Measurements from ENCODE around the gene TMEM132D. TPM values are rescaled to one million over a fixed set of nuclear protein-coding genes. Genes with fewer than 3 reads are reported as not detected.

TMEM132D gene
- total and polyA plus RNA-seq, 4 experiments from 2014 or later = not detected

- Mint-ChIP-seq H3K36me3 (no peaks in the 10 kb centered on the region), H3K27ac (no peak overlapping the region), H3K4me3 (no peak overlapping the region), H3K9me3 (peaks cover 0 to 7% (median under 1%) of the 10 kb centered on the region in 8 donors), H3K4me1 (no peaks in the 10 kb centered on the region), H3K27me3 (peaks cover 0 to 1% of the 10 kb centered on the region in 2 donors)
- H3K27ac ChIP-seq (ENCODE audit: low read depth, low read length) = no peak overlapping the region
- H3K4me1 ChIP-seq (ENCODE audit: insufficient read depth, low read length) = no peaks in the 10 kb centered on the region
- intact Hi-C loops (cut with micrococcal nuclease) = no loop called here
- H3K36me3 ChIP-seq (ENCODE audit: insufficient read depth, low read length) = no peaks in the 10 kb centered on the region
- no peak overlapping the region for H3K4me3 ChIP-seq (ENCODE audit: low read length in 2 of 2)
- H3K27me3 ChIP-seq (ENCODE audit: insufficient read depth, low read length) = no peaks in the 10 kb centered on the region
- ChIA-PET POLR2A (ENCODE audit: partially characterized antibody) (no interaction called here), CTCF (ENCODE audit: partially characterized antibody) (no interaction called here)
- no peaks in the 10 kb centered on the region for H3K9me3 ChIP-seq (ENCODE audit: control insufficient read depth in 1 of 2, low read length in 2 of 2)
- DNase-seq = no peak
These were observed 758.4 kb downstream of the TMEM132D start for GRCh38 chr12:129145381-129145780.

DNA sequence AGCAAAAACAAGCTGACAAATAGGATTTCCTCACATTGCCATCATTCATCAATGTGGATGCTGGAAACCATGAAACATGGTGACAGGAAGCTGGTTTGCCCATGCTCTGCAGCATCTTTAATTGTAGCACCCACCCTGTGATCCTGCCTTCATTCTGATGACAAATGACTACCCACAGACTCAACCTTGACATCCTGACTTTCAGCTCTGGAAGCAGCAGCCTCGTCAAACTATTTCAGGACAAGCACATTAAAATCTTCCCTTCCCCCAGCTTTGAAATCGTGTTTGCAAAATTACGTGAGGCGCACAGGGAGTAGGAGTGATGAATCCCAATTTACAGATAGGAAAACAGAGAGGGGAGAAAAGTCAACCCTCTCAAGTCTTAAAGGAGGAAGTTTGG lies 765.0 kb downstream of the TMEM132D start:
- ChIA-PET POLR2A (ENCODE audit: partially characterized antibody) (no interaction called here), CTCF (ENCODE audit: partially characterized antibody) (no interaction called here)
- Mint-ChIP-seq H3K4me1 (no peaks in the 10 kb centered on the region), H3K27ac (no peak overlapping the region), H3K9me3 (peaks cover 0 to 6% (median 0%) of the 10 kb centered on the region in 8 donors), H3K27me3 (no peaks in the 10 kb centered on the region), H3K4me3 (no peak overlapping the region), H3K36me3 (no peaks in the 10 kb centered on the region)
- Histone ChIP-seq H3K9me3 (ENCODE audit: control insufficient read depth in 1 of 2, low read length in 2 of 2) (no peaks in the 10 kb centered on the region), H3K27ac (ENCODE audit: low read depth, low read length) (no peak overlapping the region), H3K4me3 (ENCODE audit: low read length in 2 of 2) (no peak overlapping the region), H3K4me1 (ENCODE audit: insufficient read depth, low read length) (no peaks in the 10 kb centered on the region), H3K36me3 (ENCODE audit: insufficient read depth, low read length) (no peaks in the 10 kb centered on the region), H3K27me3 (ENCODE audit: insufficient read depth, low read length) (no peaks in the 10 kb centered on the region)
- DNase-seq = no peak
- intact Hi-C loops (cut with micrococcal nuclease) = no loop called here

DNA sequence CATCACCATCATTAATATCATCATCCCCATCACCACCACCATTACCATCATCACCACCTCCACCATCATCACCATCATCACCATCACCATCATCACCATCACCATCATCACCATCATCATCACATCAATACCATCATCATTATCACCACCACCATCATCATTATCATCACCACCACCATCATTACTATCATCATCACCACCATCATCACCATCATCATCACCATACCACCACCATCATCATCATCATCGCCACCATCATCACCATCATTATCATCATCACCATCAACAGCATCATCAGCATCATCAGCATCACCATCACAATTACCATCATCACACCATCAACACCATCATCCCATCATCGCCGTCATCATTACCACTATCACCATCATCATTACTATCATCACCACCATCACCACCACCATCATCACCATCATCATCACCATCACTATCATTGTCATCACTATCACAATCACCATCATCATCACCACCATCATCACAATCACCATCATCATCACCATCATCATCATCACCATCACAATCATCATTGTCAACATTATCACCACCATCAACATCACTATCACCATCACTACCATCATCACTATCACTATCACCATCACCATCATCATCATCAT lies 767.0 kb downstream of the TMEM132D start:
- Mint-ChIP-seq H3K4me1 (no peaks in the 10 kb centered on the region), H3K9me3 (peaks cover 0 to 7% (median 0%) of the 10 kb centered on the region in 8 donors), H3K27ac (no peak overlapping the region), H3K36me3 (no peaks in the 10 kb centered on the region), H3K4me3 (no peak overlapping the region), H3K27me3 (no peaks in the 10 kb centered on the region)
- POLR2A ChIA-PET (ENCODE audit: partially characterized antibody) = no interaction called here
- no peaks in the 10 kb centered on the region for H3K27me3 ChIP-seq (ENCODE audit: insufficient read depth, low read length)
- H3K4me3 ChIP-seq (ENCODE audit: low read length in 2 of 2) = no peak overlapping the region
- H3K9me3 ChIP-seq (ENCODE audit: control insufficient read depth in 1 of 2, low read length in 2 of 2) = no peaks in the 10 kb centered on the region
- H3K36me3 ChIP-seq (ENCODE audit: insufficient read depth, low read length) = no peaks in the 10 kb centered on the region
- H3K4me1 ChIP-seq (ENCODE audit: insufficient read depth, low read length) = no peaks in the 10 kb centered on the region
- no peak overlapping the region for H3K27ac ChIP-seq (ENCODE audit: low read depth, low read length)
- DNase-seq = no peak
- intact Hi-C loops (cut with micrococcal nuclease) = no loop called here
- CTCF ChIA-PET (ENCODE audit: partially characterized antibody) = no interaction called here

DNA sequence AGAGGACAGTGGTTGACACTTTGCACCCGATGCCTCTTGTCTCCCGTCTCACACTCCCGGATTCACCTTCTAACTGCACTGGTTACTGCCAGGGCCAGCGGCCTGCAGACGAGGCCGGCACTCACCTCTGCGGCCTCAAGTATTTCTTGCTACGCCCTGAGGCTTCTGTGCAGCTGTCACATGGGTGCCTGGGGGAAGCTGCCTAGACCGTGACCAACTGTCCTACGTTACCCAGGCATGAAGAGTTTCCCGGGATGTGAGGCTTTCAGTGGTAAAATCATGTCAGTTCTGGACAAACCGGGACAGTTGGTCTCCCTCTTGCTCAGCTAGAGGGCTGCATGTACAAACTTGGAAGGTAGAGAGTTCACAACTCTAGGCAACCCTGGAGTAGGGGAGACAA lies 776.1 kb downstream of the TMEM132D start:
- Histone ChIP-seq H3K27me3 (ENCODE audit: insufficient read depth, low read length) (no peaks in the 10 kb centered on the region), H3K4me1 (ENCODE audit: insufficient read depth, low read length) (no peaks in the 10 kb centered on the region), H3K27ac (ENCODE audit: low read depth, low read length) (no peak overlapping the region), H3K9me3 (ENCODE audit: control insufficient read depth in 1 of 2, low read length in 2 of 2) (no peaks in the 10 kb centered on the region), H3K36me3 (ENCODE audit: insufficient read depth, low read length) (no peaks in the 10 kb centered on the region), H3K4me3 (ENCODE audit: low read length in 2 of 2) (no peak overlapping the region)
- ChIA-PET CTCF (ENCODE audit: partially characterized antibody) (no interaction called here), POLR2A (ENCODE audit: partially characterized antibody) (no interaction called here)
- no peak for DNase-seq
- Mint-ChIP-seq H3K9me3 (peaks cover 0 to 14% (median 4%) of the 10 kb centered on the region in 8 donors), H3K4me1 (no peaks in the 10 kb centered on the region), H3K36me3 (no peaks in the 10 kb centered on the region), H3K4me3 (no peak overlapping the region), H3K27ac (no peak overlapping the region), H3K27me3 (no peaks in the 10 kb centered on the region)
- intact Hi-C loops (cut with micrococcal nuclease) = no loop called here

- Histone ChIP-seq H3K4me1 (ENCODE audit: insufficient read depth, low read length) (no peaks in the 10 kb centered on the region), H3K4me3 (ENCODE audit: low read length in 2 of 2) (no peak overlapping the region), H3K9me3 (ENCODE audit: control insufficient read depth in 1 of 2, low read length in 2 of 2) (no peaks in the 10 kb centered on the region), H3K27ac (ENCODE audit: low read depth, low read length) (no peak overlapping the region), H3K36me3 (ENCODE audit: insufficient read depth, low read length) (no peaks in the 10 kb centered on the region), H3K27me3 (ENCODE audit: insufficient read depth, low read length) (no peaks in the 10 kb centered on the region)
- H3K4me1 Mint-ChIP-seq = no peaks in the 10 kb centered on the region
- DNase-seq = no peak
- H3K27me3 Mint-ChIP-seq = no peaks in the 10 kb centered on the region
- ChIA-PET CTCF (ENCODE audit: partially characterized antibody) (no interaction called here), POLR2A (ENCODE audit: partially characterized antibody) (no interaction called here)
- no peaks in the 10 kb centered on the region for H3K36me3 Mint-ChIP-seq
- intact Hi-C loops (cut with micrococcal nuclease) = no loop called here
- H3K9me3 Mint-ChIP-seq = peaks cover 0 to 14% (median 4%) of the 10 kb centered on the region in 8 donors
- no peak overlapping the region for H3K27ac Mint-ChIP-seq
- no peak overlapping the region for H3K4me3 Mint-ChIP-seq
These were observed 776.6 kb downstream of the TMEM132D start for GRCh38 chr12:129127211-129127610.

DNA sequence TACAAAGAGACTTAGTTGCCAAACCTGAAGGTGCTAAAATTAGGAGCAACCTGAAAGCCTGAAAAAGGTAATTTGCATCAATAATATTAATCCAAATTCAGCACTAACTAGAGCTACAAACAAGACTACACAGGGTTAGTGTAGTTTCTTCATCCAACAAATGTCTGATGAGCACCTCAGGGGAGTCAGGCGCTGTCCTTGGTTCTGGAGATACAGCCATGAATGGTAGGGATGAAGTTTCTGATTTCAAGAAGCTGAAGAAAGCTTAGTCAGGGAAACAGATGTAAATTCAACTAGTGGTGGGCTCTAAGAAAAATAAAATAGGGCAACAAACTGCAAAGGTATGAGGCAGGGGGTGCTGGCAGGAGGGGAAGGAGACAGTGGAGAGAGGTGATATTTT lies 784.3 kb downstream of the TMEM132D start:
- H3K27ac ChIP-seq (ENCODE audit: low read depth, low read length) = no peak overlapping the region
- no peak for DNase-seq
- CTCF ChIA-PET (ENCODE audit: partially characterized antibody) = no interaction called here
- H3K36me3 ChIP-seq (ENCODE audit: insufficient read depth, low read length) = no peaks in the 10 kb centered on the region
- POLR2A ChIA-PET (ENCODE audit: partially characterized antibody) = no interaction called here
- no peaks in the 10 kb centered on the region for H3K27me3 Mint-ChIP-seq
- no peak overlapping the region for H3K4me3 Mint-ChIP-seq
- H3K27me3 ChIP-seq (ENCODE audit: insufficient read depth, low read length) = no peaks in the 10 kb centered on the region
- no peaks in the 10 kb centered on the region for H3K4me1 ChIP-seq (ENCODE audit: insufficient read depth, low read length)
- intact Hi-C loops (cut with micrococcal nuclease) = no loop called here
- no peaks in the 10 kb centered on the region for H3K4me1 Mint-ChIP-seq
- peaks cover 0 to 4% (median 2%) of the 10 kb centered on the region in 8 donors for H3K9me3 Mint-ChIP-seq
- no peak overlapping the region for H3K4me3 ChIP-seq (ENCODE audit: low read length in 2 of 2)
- H3K9me3 ChIP-seq (ENCODE audit: control insufficient read depth in 1 of 2, low read length in 2 of 2) = no peaks in the 10 kb centered on the region
- no peak overlapping the region for H3K27ac Mint-ChIP-seq
- H3K36me3 Mint-ChIP-seq = no peaks in the 10 kb centered on the region

DNA sequence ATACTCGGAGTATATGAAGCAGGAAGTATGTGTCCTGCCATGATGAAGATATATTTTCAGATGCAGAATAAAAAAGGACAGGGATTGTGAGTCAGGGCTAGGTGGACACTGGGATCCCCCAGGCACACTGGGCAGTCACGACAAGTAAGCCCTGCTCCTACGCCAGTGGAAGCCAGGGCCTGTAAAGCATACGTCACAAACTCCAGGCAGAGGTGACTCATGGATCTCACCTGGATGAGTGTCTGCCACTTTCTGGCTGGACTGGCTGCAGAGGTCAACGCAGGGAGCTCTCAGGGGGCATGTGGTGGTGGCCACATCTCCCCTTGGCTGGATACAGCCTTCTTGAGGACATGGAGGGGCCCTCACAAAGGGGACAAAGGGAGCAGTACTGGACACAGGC lies 788.3 kb downstream of the TMEM132D start:
- no peaks in the 10 kb centered on the region for H3K4me1 Mint-ChIP-seq
- Histone ChIP-seq H3K27ac (ENCODE audit: low read depth, low read length) (no peak overlapping the region), H3K36me3 (ENCODE audit: insufficient read depth, low read length) (no peaks in the 10 kb centered on the region), H3K27me3 (ENCODE audit: insufficient read depth, low read length) (no peaks in the 10 kb centered on the region), H3K4me1 (ENCODE audit: insufficient read depth, low read length) (no peaks in the 10 kb centered on the region), H3K4me3 (ENCODE audit: low read length in 2 of 2) (no peak overlapping the region), H3K9me3 (ENCODE audit: control insufficient read depth in 1 of 2, low read length in 2 of 2) (no peaks in the 10 kb centered on the region)
- H3K9me3 Mint-ChIP-seq = peaks cover 0 to 5% (median 4%) of the 10 kb centered on the region in 8 donors
- H3K27ac Mint-ChIP-seq = no peak overlapping the region
- ChIA-PET CTCF (ENCODE audit: partially characterized antibody) (no interaction called here), POLR2A (ENCODE audit: partially characterized antibody) (no interaction called here)
- H3K4me3 Mint-ChIP-seq = no peak overlapping the region
- H3K36me3 Mint-ChIP-seq = no peaks in the 10 kb centered on the region
- intact Hi-C loops (cut with micrococcal nuclease) = no loop called here
- H3K27me3 Mint-ChIP-seq = no peaks in the 10 kb centered on the region
- DNase-seq = no peak

DNA sequence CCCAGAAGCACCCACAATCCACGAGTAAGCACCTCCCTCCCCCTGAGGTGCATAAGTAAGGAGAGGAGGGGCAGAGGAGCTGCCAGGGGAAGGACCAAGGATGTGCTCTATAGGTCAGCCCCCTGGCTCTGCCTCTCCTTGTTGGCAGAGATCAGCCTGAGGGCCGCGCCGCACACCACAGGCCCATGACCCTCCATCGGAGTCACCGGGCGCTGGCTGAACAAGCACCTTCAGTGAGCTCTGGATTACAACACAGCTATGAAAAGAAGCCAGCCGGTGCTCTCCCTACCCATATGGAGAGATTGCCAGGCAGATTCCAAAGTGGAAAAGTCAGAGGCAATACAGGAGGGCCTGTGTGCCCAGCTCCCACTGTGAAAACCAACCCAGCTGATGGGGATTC lies 793.2 kb downstream of the TMEM132D start:
- no peak for DNase-seq
- CTCF ChIA-PET (ENCODE audit: partially characterized antibody) = no interaction called here
- Histone ChIP-seq H3K4me1 (ENCODE audit: insufficient read depth, low read length) (no peaks in the 10 kb centered on the region), H3K4me3 (ENCODE audit: low read length in 2 of 2) (no peak overlapping the region), H3K9me3 (ENCODE audit: control insufficient read depth in 1 of 2, low read length in 2 of 2) (no peaks in the 10 kb centered on the region), H3K36me3 (ENCODE audit: insufficient read depth, low read length) (no peaks in the 10 kb centered on the region), H3K27ac (ENCODE audit: low read depth, low read length) (no peak overlapping the region), H3K27me3 (ENCODE audit: insufficient read depth, low read length) (no peaks in the 10 kb centered on the region)
- Mint-ChIP-seq H3K27me3 (no peaks in the 10 kb centered on the region), H3K36me3 (no peaks in the 10 kb centered on the region), H3K4me1 (no peaks in the 10 kb centered on the region), H3K27ac (no peak overlapping the region), H3K4me3 (no peak overlapping the region), H3K9me3 (peaks cover 0 to 14% (median 3%) of the 10 kb centered on the region in 8 donors)
- intact Hi-C loops (cut with micrococcal nuclease) = no loop called here
- POLR2A ChIA-PET (ENCODE audit: partially characterized antibody) = no interaction called here

Measured in CD4-positive, alpha-beta memory T cell (primary cell).